HG03378 (cell line): ENCODE data around the gene CNTRL.
A peak's percentile ranks its signal among the peaks of the same experiment; 100 is the strongest.
"Not testable (repeated sequence)": the region's sequence is repeated elsewhere in the genome, so short reads cannot be mapped to it uniquely, and the experiment has no call there.

ENCODE experiments used
- ATAC-seq: cut with Tn5 transposase; IDR thresholded peaks from one replicate; pipeline ENCODE4 v1.9.1; 2021; ENCODE audit warnings: mild to moderate bottlenecking, moderate library complexity; ENCODE audit not compliant: unreplicated experiment

Gene CNTRL

GRCh38 chr9:121069396-121069795, 5.4 kb upstream of the CNTRL start:
- ATAC-seq, result no peak

GRCh38 chr9:121071370-121071755, 3.4 kb upstream of the CNTRL start:
- ATAC-seq, result peak; percentile 13

GRCh38 chr9:121071756-121072421, 2.9 kb upstream of the CNTRL start:
- ATAC-seq, result peak; percentile 34

- ATAC-seq, result no peak
Observed at GRCh38 chr9:121073038-121073437, 1.7 kb upstream of the CNTRL start.

- ATAC-seq, result no peak
Observed at GRCh38 chr9:121075251-121076036, 689 bp downstream of the CNTRL start.

- no peak for ATAC-seq
Observed at GRCh38 chr9:121082075-121082474, 7.3 kb downstream of the CNTRL start.

- no peak for ATAC-seq
Observed at GRCh38 chr9:121085661-121086060, 10.9 kb downstream of the CNTRL start.

GRCh38 chr9:121088576-121088975, 13.8 kb downstream of the CNTRL start:
- no peak for ATAC-seq

- not testable (repeated sequence) for ATAC-seq
Observed at GRCh38 chr9:121090743-121091142, 16.0 kb downstream of the CNTRL start.

- no peak for ATAC-seq
Observed at GRCh38 chr9:121095057-121095456, 20.3 kb downstream of the CNTRL start.

GRCh38 chr9:121098567-121099198, 23.9 kb downstream of the CNTRL start:
- no peak for ATAC-seq

GRCh38 chr9:121104054-121104453, 29.3 kb downstream of the CNTRL start:
- not testable (repeated sequence) for ATAC-seq

- no peak for ATAC-seq
Observed at GRCh38 chr9:121105531-121105930, 30.8 kb downstream of the CNTRL start.

- ATAC-seq, result no peak
Observed at GRCh38 chr9:121107029-121107428, 32.3 kb downstream of the CNTRL start.

GRCh38 chr9:121107881-121108280, 33.1 kb downstream of the CNTRL start:
- ATAC-seq, result no peak

- no peak for ATAC-seq
Observed at GRCh38 chr9:121115466-121115865, 40.7 kb downstream of the CNTRL start.

- no peak for ATAC-seq
Observed at GRCh38 chr9:121118266-121118665, 43.5 kb downstream of the CNTRL start.

GRCh38 chr9:121120386-121120785, 45.6 kb downstream of the CNTRL start:
- ATAC-seq, result no peak

GRCh38 chr9:121121582-121122087, 46.9 kb downstream of the CNTRL start:
- peak; percentile 90 for ATAC-seq

GRCh38 chr9:121122246-121123032, 47.7 kb downstream of the CNTRL start:
- ATAC-seq, result no peak
